H1 (cell line): ENCODE measurements around the gene BCL6B. TPM values are rescaled to one million over a fixed set of nuclear protein-coding genes. Genes with fewer than 3 reads are reported as not detected.

Experiments
- BACH1 ChIP-seq: IDR thresholded peaks from 2 replicates; pipeline ENCODE4 v1.6.1; 2012; ENCODE audit warnings: low read length, improper control_type of control experiment
- BCL11A ChIP-seq, 2 experiments: IDR thresholded peaks; one replicate each; pipeline ENCODE4 v1.6.1; 2011; ENCODE audit warnings: low read depth in 2 of 2, low read length in 2 of 2, mild to moderate bottlenecking in 2 of 2
- CHD2 ChIP-seq: IDR thresholded peaks from 2 replicates; pipeline ENCODE4 v1.6.1; 2012; ENCODE audit warnings: low read length, improper control_type of control experiment
- EGR1 ChIP-seq: IDR thresholded peaks from 2 replicates; pipeline ENCODE4 v1.6.1; 2011; ENCODE audit warnings: low read depth, low read length, borderline replicate concordance
- EZH2 ChIP-seq: fragments of 200-600 bp; sonication (generic); IDR thresholded peaks from 2 replicates; pipeline ENCODE4 v1.7.1; 2012; ENCODE audit warnings: low read depth, mild to moderate bottlenecking, moderate library complexity, low read length, inconsistent platforms; ENCODE audit not compliant: severe bottlenecking
- KDM5A ChIP-seq: fragments of 200-600 bp; IDR thresholded peaks from 2 replicates; pipeline ENCODE4 v1.7.1; 2012; ENCODE audit warnings: mild to moderate bottlenecking, low read length, inconsistent platforms, mixed read lengths
- TCF12 ChIP-seq: IDR thresholded peaks from 2 replicates; pipeline ENCODE4 v1.6.1; 2011; ENCODE audit warnings: low read depth, mild to moderate bottlenecking, low read length
- polyA plus RNA-seq, 7 experiments: library from polyadenylated mRNA; depleted of rRNA in 3 of 7; stranded (reverse) in 5 of 7; unstranded in 2 of 7; fragments of >200 nt in 5 of 7; fragments of 200-250 nt in 2 of 7; gene quantifications; 1 replicate in 5 of 7; 2 replicates in 1 of 7; 4 replicates in 1 of 7; pipeline versions ENCODE4 v1.2.1 to v1.2.3, GENCODE V29; 2011 to 2013; ENCODE audit warnings: missing spikeins in 2 of 7, mixed read lengths in 2 of 7
- total RNA-seq: library from RNA; stranded (reverse); fragmentation: NEBNext Ultra II Directional; extraction: Animal tissue kit (Norgen Biotek cat#: 25700); gene quantifications from 2 replicates; pipeline ENCODE4 v1.2.1, GENCODE V29; 2021

BCL6B gene
- total and polyA plus RNA-seq, 2 of the 8 experiments (the other 6 are each of a cell fraction or from before 2014, with no cell fraction given): 6.6 to 8.7 TPM

- no peak for TF ChIP-seq TCF12
- TF ChIP-seq KDM5A: no peak
- TF ChIP-seq EGR1: no peak
- TF ChIP-seq BACH1: no peak
- TF ChIP-seq EZH2: no peak
- no peak for TF ChIP-seq BCL11A (IDR thresholded peaks at IDR 0.05; ENCODE audit: low read depth in 2 of 2, low read length in 2 of 2)
- no peak for TF ChIP-seq CHD2
These were observed 19.0 kb downstream of the BCL6B start (continued) for GRCh38 chr17:7041607-7042500.
